Subcutaneous adipose tissue (tissue), 4 donors: Measurements from ENCODE around the gene ACTN4. TPM values are rescaled to one million over a fixed set of nuclear protein-coding genes. Genes with fewer than 3 reads are reported as not detected.

Source experiments
- total RNA-seq, 4 donors: library from RNA; depleted of rRNA; stranded (reverse); fragments of >200 nt; gene quantifications; one replicate each; pipeline ENCODE4 v1.1.0, GENCODE V29; 2016
- TF ChIP-seq, protein P1 (sequence below): fragments of 450-650 bp; IDR thresholded peaks from one replicate; pipeline ENCODE4 v1.5.1; 2016; ENCODE audit warnings: low read depth, mild to moderate bottlenecking, control low read depth, antibody characterized with exemption, moderate library complexity

Gene ACTN4
- total RNA-seq, 4 donors from 2014 or later = 179 to 258 (median 186) TPM

DNA sequence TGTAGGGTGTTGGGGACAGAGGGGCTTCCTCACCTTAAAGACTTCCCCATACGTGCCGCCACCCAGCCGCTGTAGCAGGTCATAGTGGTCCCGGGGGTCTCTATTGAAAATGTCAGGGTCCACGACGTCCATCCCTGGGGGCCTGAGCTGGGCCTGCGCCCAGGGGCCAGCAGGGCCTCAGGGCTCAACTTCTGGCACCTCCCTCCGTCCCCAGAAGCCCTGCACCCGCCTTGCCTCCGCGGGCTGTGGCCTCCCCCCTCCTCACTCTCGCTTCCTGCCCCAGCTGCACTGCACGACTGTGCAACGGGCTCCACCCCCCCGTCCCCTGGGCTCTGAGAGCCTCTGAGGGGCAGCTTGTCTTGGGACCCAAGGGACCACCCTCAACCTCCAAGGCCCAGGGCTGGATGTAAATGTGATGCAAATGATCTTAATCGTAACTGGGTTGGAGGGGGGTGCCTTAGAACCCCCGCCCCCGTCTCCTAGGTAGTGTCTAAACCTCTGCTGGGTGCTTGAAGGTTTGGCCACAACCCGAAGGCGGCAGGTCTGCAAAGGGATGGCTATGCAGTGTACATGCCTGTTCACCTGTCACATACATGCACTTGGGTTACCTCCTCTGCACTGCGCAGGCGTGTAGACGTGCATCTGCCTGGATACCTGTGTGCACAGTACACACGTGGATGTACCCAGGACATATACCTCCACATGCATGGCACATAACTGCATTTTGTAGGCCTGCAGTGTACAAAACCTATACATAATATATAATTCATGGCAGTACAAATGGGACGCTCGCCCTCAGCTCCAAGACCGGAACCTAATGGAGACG lies 29.5 kb upstream of the ACTN4 start, which contains the start of gene MAP4K1:
Gene MAP4K1 (minus strand): TSS at position 190 of the 826 bp plus-strand sequence. CDS start 58 bp downstream, at position 132.
- TF ChIP-seq, protein P1, sequence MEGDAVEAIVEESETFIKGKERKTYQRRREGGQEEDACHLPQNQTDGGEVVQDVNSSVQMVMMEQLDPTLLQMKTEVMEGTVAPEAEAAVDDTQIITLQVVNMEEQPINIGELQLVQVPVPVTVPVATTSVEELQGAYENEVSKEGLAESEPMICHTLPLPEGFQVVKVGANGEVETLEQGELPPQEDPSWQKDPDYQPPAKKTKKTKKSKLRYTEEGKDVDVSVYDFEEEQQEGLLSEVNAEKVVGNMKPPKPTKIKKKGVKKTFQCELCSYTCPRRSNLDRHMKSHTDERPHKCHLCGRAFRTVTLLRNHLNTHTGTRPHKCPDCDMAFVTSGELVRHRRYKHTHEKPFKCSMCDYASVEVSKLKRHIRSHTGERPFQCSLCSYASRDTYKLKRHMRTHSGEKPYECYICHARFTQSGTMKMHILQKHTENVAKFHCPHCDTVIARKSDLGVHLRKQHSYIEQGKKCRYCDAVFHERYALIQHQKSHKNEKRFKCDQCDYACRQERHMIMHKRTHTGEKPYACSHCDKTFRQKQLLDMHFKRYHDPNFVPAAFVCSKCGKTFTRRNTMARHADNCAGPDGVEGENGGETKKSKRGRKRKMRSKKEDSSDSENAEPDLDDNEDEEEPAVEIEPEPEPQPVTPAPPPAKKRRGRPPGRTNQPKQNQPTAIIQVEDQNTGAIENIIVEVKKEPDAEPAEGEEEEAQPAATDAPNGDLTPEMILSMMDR = no peak

DNA sequence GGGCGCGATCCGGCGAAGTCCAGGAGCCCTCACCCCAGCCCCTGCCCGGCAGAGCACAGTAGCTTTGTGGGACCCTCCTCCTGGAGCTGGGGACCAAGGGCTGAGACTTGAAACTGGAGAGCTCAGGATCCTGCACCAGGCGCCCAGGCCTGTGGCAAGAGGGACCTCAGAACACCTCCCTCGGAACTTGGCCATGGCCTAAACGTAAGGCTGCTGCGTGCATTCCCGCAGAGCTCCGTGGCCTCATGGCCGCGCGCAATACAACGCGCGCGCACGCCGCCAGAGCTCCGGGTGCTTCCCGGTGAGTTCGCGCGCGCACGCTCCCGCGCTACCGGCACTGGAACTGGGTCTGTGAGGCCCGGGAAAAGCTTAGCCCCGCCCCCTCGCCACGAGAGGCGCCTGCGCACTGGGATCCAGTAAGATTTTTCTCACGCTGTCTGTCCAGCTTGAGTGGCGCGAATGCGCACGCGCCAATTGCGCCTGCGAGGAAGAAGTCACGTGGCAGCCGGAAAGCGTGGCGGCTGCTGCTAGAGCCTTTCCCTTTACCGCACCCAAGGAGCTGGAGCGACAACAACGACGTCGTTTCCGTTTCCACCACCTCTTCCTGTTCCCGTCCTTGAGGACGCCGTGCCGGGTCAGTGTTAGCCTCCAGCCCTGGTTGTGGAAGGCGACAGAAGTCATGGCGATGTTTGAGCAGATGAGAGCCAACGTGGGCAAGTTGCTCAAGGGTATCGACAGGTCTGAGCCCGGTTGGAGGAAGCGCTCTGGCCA lies 28.7 kb upstream of the ACTN4 start, which contains the start of gene EIF3K:
Gene EIF3K (plus strand): TSS at position 599 of the 771 bp plus-strand sequence. CDS start 81 bp downstream, at position 680.
- TF ChIP-seq, protein P1 = no peak

DNA sequence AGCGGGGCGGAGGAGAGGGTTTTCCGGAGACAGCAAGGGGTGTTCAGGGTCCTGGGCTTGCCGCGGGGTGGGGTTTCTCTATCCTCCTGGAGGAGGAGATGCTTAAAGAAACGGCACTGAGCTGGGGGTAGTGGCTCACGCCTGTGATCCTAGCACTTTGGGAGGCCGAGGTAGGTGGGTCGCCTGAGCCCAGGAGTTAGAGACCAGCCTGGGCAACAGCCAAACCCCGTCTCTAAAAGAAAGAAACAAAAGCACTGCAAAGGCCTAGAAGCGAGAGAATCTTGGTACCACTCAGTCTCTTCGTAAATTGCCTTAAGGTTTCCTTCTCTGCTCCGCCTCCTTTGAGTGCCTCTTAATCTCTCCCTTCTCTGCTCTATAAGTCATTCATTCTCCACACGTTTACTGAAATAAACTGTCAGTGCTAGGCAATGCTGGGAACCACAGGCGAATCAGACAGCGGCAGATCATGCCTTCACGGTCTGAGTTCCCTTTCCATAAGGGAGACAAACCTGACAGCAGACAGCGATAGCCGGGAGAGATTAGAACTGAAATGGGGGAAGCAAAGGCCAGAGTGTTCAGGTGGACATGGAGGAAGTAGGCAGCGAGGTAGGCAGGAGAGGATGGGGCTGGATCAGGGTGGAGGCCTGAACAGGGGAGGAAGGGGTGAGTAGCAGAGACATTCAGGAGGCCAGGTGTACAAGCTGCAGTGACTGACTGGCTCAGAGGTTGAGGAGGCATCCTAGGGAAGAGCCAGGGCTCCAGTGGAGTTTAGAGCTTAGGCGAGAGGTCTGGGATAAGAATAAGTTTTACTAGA lies 27.9 kb upstream of the ACTN4 start:
- TF ChIP-seq, protein P1 = no peak

DNA sequence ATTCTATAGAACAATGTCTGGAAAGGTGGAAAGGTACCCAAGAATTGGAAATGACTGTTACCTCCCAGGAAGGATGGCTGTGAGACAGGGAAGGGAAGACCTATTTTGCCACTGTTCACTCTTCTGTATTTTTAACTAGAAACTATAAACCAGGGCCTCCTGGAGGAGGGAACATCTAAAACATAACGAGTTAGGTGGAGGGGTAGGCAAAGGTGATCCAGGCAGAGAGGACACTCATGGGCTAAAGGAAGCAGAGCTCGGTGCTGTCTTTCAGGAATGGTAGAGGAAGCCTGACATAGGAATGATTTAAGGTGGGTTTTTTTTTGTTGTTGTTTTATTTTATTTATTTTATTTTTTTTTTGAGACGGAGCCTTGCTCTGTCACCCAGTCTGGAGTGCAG lies 22.6 kb upstream of the ACTN4 start:
- TF ChIP-seq, protein P1 = no peak

DNA sequence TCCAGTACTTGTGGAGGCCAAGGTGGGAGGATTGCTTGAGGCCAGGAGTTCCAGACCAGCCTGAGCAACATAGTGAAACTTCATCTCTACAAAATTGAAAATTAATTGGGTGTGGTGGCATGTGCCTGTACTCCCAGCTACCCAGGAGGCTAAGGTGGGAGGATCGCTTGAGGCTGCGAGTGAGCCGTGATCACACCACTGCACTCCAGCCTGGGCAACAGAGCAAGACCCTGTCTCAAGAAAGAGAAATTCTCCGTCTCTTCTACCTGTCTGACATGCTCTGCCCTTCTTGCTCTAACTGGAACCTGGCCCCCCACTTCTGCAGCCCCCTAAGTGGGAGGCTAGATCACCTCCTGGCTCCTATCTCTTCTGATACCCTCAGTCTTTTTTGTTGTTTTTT lies 21.0 kb upstream of the ACTN4 start:
- TF ChIP-seq, protein P1 = no peak

DNA sequence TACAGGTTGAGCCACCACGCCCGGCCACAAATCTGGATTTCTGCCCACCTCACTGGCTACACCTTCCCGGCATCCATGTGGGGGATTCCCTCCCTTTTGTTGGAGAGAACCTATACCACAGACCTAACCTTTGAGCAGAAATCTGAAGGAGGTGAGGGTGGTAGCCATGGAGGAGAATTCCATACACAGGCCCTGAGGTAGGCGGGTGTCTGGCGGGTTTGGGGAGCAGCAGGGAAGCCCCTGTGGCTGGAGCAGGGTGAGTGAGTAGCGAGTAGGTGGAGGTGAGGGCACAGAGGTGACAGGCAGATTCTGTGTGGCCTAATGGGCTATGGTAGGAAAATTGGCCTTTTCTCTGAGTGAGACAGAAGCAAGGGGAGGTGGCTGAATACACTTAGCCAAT lies 17.9 kb upstream of the ACTN4 start:
- TF ChIP-seq, protein P1 = no peak
